Endothelial cell of umbilical vein (primary cell): Measurements from ENCODE around the gene SORT1.

Experiments used
- MYC ChIP-seq: IDR thresholded peaks from one replicate; pipeline ENCODE4 v1.6.1; 2011; ENCODE audit warnings: mild to moderate bottlenecking, low read depth, low read length
- TF ChIP-seq, protein P1 (sequence below), 2 donors: IDR thresholded peaks; 1 replicate in 1 of 2; 2 replicates in 1 of 2; pipeline ENCODE4 v1.5.1; 2011; ENCODE audit warnings: low read length in 2 of 2, mild to moderate bottlenecking in 2 of 2, moderate library complexity in 2 of 2, control low read depth in 1 of 2, inconsistent platforms in 1 of 2, low read depth in 1 of 2; ENCODE audit not compliant: insufficient read depth in 1 of 2; ENCODE audit errors: extremely low read depth in 1 of 2

DNA sequence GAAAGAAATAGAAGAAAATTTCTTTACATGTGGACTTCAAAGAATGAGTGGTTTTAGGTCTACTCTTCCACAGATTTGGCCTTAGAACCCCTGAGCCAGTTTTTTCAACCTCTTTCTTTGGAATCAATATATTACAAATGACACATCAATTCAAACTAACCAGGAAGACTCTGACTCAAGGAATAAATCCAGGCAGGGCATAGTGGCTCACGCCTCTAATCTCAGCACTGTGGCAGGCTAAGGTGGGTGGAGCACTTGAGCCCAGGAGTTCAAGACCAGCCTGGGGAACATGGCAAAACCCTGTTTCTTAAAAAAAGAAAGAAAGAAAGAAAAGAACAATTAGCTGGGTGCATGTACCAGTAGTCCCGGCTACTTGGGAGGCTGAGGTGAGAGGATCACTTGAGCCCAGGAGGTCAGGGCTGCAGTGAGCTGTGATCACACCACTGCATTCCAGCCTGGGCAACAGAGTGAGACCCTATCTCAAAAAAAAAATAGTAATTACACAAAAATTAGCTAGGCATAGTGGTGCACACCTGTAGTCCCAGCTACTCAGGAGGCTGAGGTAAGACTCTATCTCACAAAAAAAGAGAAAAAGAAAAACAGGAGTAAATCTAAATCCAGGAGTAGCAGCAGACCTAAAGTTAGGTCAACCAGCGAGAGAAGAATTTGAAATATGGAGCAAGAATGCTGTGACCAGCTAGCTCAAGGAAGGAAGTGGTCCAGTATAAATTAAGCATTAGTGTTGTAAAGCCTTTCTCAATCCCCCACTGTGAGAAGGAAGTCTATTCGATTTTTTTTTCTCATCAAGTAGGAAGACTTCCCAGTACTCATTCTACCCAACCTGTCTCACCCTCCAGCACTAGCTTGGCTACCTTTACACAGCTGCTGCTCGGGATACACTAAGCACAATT lies 1.9 kb downstream of the SORT1 start:
- TF ChIP-seq, protein P1, sequence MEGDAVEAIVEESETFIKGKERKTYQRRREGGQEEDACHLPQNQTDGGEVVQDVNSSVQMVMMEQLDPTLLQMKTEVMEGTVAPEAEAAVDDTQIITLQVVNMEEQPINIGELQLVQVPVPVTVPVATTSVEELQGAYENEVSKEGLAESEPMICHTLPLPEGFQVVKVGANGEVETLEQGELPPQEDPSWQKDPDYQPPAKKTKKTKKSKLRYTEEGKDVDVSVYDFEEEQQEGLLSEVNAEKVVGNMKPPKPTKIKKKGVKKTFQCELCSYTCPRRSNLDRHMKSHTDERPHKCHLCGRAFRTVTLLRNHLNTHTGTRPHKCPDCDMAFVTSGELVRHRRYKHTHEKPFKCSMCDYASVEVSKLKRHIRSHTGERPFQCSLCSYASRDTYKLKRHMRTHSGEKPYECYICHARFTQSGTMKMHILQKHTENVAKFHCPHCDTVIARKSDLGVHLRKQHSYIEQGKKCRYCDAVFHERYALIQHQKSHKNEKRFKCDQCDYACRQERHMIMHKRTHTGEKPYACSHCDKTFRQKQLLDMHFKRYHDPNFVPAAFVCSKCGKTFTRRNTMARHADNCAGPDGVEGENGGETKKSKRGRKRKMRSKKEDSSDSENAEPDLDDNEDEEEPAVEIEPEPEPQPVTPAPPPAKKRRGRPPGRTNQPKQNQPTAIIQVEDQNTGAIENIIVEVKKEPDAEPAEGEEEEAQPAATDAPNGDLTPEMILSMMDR (IDR thresholded peaks at IDR 0.05; ENCODE audit: extremely low read depth in 1 of 2, insufficient read depth in 1 of 2, low read depth in 1 of 2, low read length in 2 of 2), result no peak
- TF ChIP-seq MYC, result no peak
